HFF-Myc (cell line): ENCODE results near the gene PRICKLE1.

Experiments
- DNase-seq: peaks from one replicate; pipeline ENCODE4 v3.0.0-alpha.2; 2011; ENCODE audit warnings: low read depth; ENCODE audit errors: extremely low read depth
- H3K4me3 ChIP-seq: replicated peaks from 2 replicates; pipeline ENCODE4 v1.5.1; 2011; ENCODE audit warnings: low read depth, mild to moderate bottlenecking, control low read depth, low read length
- CTCF ChIP-seq: IDR thresholded peaks from 2 replicates; pipeline ENCODE4 v1.5.1; 2012; ENCODE audit warnings: mild to moderate bottlenecking, low read depth, low read length, control low read depth; ENCODE audit errors: missing control alignments

PRICKLE1 gene

GRCh38 chr12:42459336-42459847 is 130.2 kb downstream of the PRICKLE1 start:
- DNase-seq, result no peak
- H3K4me3 ChIP-seq, result no peak overlapping the region
- no peak for TF ChIP-seq CTCF

GRCh38 chr12:42458575-42458974 is 131.0 kb downstream of the PRICKLE1 start:
- TF ChIP-seq CTCF, result no peak
- DNase-seq, result no peak
- H3K4me3 ChIP-seq, result no peak overlapping the region

GRCh38 chr12:42450248-42450647 is 139.3 kb downstream of the PRICKLE1 start:
- no peak for DNase-seq
- no peak for TF ChIP-seq CTCF
- H3K4me3 ChIP-seq, result no peak overlapping the region

GRCh38 chr12:42448841-42449240 is 140.7 kb downstream of the PRICKLE1 start:
- DNase-seq, result no peak
- TF ChIP-seq CTCF, result no peak
- H3K4me3 ChIP-seq, result no peak overlapping the region

- H3K4me3 ChIP-seq, result no peak overlapping the region
- DNase-seq, result no peak
- TF ChIP-seq CTCF, result no peak
Observed at GRCh38 chr12:42447371-42447786, 142.2 kb downstream of the PRICKLE1 start.

- DNase-seq, result no peak
- H3K4me3 ChIP-seq, result no peak overlapping the region
- no peak for TF ChIP-seq CTCF
Observed at GRCh38 chr12:42446761-42447160, 142.8 kb downstream of the PRICKLE1 start.

- TF ChIP-seq CTCF, result no peak
- DNase-seq, result no peak
Observed at GRCh38 chr12:42445891-42446290, 143.7 kb downstream of the PRICKLE1 start.

More at GRCh38 chr12:42445891-42446290, 143.7 kb downstream of the PRICKLE1 start:
- H3K4me3 ChIP-seq, result no peak overlapping the region
